AG04449 (cell line): ENCODE data around the gene ANKRD52.

Source experiments
- CTCF ChIA-PET: fragments of 350-600 bp; formaldehyde crosslinking; extraction: SDS; loops from one replicate; lab custom pipeline; 2021; ENCODE audit warnings: antibody characterized with exemption; lab: Yijun Ruan, JAX
- POLR2A ChIA-PET: fragments of 400-600, 350-600 bp; formaldehyde crosslinking; extraction: SDS; loops from one replicate; lab custom pipeline; 2020; ENCODE audit warnings: antibody characterized with exemption, inconsistent platforms; lab: Yijun Ruan, JAX
- DNase-seq: peaks from one replicate; pipeline ENCODE4 v3.0.0-alpha.2; 2010; ENCODE audit warnings: low read depth, low spot score
- H3K4me3 ChIP-seq: 2 replicates; pipeline ENCODE4 v1.5.1; 2011; ENCODE audit warnings: low read depth, mild to moderate bottlenecking, control low read depth, low read length
- TF ChIP-seq, protein P1 (sequence below): IDR thresholded peaks from one replicate; pipeline ENCODE4 v1.5.1; 2011; ENCODE audit warnings: mild to moderate bottlenecking, moderate library complexity, low read length, control low read depth, inconsistent platforms; ENCODE audit not compliant: insufficient read depth; ENCODE audit errors: missing control alignments

ANKRD52 gene

DNA sequence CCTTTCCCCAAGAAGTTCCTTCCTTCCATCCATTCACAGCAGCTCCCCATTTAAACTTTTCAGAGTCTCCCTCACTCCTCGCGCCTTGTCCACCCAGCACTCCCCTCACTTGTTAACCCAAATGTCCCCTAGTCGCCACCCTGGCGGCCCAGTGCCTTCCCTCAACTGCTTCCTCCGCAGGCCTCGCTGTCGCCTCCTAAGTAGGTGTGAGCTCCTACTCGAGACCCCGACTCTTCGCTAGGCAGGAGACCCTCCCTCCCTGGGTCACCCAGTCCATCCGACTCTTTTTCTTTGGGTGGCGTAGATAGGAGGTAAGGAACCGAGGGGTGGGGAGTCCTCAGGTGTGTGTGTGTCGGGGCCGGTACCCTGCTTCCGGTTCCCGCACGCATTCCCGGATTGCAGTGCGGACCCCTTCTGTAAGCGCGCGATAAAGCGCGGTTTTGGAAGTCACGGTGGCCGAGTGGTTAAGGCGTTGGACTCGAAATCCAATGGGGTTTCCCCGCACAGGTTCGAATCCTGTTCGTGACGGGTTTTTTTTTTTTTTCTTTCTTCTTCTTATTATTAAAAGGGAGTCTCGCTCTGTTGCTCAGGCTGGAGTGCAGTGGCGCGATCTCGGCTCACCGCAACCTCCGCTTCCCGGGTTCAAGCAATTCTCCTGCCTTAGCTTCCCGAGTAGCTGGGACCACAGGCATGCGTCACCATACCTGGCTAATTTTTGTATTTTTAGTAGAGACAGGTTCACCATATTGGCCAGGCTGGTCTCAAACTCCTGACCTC, 68.1 kb downstream of the ANKRD52 start:
- POLR2A ChIA-PET = interaction anchor here (0.8 to 3.2 kb wide), 10 partner anchors 9 to 159 kb away, joined by 3 to 32 read pairs (median 7); partner anchors contain the start of genes COQ10A, ESYT1, MYL6 and RNF41
- peak overlapping the region; percentile 82 for H3K4me3 ChIP-seq
- TF ChIP-seq, protein P1, sequence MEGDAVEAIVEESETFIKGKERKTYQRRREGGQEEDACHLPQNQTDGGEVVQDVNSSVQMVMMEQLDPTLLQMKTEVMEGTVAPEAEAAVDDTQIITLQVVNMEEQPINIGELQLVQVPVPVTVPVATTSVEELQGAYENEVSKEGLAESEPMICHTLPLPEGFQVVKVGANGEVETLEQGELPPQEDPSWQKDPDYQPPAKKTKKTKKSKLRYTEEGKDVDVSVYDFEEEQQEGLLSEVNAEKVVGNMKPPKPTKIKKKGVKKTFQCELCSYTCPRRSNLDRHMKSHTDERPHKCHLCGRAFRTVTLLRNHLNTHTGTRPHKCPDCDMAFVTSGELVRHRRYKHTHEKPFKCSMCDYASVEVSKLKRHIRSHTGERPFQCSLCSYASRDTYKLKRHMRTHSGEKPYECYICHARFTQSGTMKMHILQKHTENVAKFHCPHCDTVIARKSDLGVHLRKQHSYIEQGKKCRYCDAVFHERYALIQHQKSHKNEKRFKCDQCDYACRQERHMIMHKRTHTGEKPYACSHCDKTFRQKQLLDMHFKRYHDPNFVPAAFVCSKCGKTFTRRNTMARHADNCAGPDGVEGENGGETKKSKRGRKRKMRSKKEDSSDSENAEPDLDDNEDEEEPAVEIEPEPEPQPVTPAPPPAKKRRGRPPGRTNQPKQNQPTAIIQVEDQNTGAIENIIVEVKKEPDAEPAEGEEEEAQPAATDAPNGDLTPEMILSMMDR = no peak
- DNase-seq = no peak
- CTCF ChIA-PET = interaction anchor here (0.7 to 7.4 kb wide), 60 partner anchors 9 to 451 kb away, joined by 3 to 311 read pairs (median 6); partner anchors contain the start of genes ANKRD52, CNPY2, CS and ESYT1

DNA sequence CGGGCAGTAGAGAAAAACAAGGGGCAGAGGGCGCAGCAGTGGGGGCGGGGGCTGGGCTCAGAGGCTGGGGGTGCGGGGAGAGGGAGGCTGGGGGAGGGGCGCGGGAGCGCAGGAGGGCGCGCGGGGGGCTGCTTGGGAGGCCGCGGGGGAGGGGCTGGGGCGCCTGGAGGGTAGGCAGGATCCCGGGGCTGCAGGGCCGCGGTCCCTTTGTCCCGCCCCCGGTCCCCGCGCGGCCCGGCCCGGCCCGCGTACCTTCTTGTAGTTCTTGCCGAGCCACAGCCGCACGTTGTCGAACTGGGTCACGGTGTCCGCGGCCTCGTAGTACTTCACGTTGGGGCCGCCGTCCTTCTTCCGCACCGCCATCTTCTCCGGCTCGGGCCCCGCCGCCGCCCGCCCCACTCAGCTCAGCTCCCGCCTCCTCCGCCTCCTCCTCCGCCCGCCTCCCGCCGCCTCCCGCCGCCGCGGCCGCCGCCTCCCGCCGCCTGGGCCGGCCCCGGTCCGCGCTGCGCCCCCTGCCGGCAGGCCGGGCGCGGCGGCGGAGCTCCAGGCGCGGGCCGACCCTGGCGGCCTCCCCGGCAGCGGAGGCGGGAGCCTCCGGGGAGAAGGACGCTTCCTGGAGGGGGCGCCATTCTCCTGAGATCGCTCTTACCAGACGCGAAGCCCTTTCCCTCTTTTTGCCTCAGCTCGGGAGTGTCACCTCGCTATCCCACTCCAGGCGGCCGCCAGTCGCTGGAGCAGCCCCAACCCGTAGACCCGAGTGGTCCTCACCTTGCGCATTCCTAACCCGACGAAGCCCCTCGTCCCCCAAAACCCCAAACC, 68.9 kb downstream of the ANKRD52 start, which contains the start of gene SMARCC2:
SMARCC2 (minus strand) TSS at position 385 of the 819 bp plus-strand sequence; CDS start at position 363, 22 bp downstream.
- H3K4me3 ChIP-seq = peak within 1 kb of the TSS; percentile 82
- ChIA-PET POLR2A (interaction anchor here (0.8 to 3.2 kb wide), 14 partner anchors 8 to 159 kb away, joined by 3 to 32 read pairs (median 4); partner anchors contain the start of genes COQ10A, ESYT1, MYL6 and RNF41), CTCF (interaction anchor here (0.7 to 7.4 kb wide), 64 partner anchors 8 to 460 kb away, joined by 3 to 311 read pairs (median 6); partner anchors contain the start of genes ANKRD52, CNPY2, CS and ESYT1)
- TF ChIP-seq, protein P1 = peak; percentile 87
- no peak for DNase-seq

DNA sequence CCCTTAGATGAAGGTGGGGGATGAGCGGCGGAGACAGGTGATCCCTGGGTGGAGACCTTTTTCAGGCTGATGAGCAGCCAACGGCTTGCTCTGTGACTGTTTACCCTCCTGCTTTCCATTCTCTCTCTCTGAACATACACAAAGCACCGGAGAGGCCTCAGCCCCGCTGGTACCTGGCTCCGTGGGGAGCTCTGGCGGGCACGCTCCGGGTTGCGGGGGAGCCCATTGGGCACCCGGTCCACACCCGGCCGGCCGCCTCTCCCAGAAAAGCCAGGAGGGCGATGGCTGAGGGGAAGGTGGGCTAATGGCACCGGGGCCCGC, 69.4 kb downstream of the ANKRD52 start:
- ChIA-PET CTCF (interaction anchor here (0.9 to 7.4 kb wide), 38 partner anchors 8 to 459 kb away, joined by 3 to 311 read pairs (median 12); partner anchors contain the start of genes ANKRD52, CNPY2, ESYT1 and MYL6), POLR2A (interaction anchor here (0.9 to 3.2 kb wide), 8 partner anchors 8 to 71 kb away, joined by 3 to 27 read pairs (median 8); partner anchors contain the start of genes ESYT1, MYL6, RPL41 and ZC3H10)
- no peak for DNase-seq
- H3K4me3 ChIP-seq = peak overlapping the region; percentile 76
- TF ChIP-seq, protein P1 = no peak

DNA sequence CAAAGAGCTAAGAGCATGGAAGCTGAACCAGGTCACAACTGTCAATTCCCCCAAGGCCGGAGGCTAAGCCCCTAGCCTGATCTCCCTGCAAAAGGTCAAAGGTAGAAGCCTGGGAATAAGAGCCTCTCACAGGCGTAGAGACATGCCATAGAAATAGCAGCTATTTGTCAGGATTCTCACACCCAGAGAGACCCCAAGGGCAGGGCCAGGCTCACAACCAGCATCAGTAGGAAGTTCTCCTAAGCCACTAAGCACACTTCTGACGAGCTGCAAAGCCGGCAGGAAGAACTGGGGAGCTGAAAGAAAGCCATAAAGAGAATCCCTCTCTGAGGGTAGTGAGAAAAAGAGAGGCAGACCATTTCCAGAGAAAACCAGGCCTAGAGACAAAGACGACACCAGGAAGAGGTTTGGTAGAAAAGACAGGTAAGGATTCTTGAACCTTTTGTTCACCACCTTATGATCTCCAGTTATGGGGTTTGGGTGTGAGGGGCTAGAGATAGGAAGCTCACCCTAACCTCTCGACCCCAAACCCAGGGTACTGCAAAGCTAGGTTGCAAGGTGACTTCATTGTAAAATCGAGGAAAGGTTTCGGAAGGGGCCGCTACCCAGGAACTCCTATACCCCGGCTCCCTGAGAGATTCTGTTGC, 69.9 kb downstream of the ANKRD52 start:
- POLR2A ChIA-PET = interaction anchor here (0.8 to 3.2 kb wide), 6 partner anchors 9 to 70 kb away, joined by 3 to 27 read pairs (median 7); partner anchors contain the start of genes ESYT1, RPL41 and ZC3H10
- no peak for DNase-seq
- CTCF ChIA-PET = interaction anchor here (0.9 to 7.4 kb wide), 21 partner anchors 7 to 459 kb away, joined by 3 to 311 read pairs (median 12); partner anchors contain the start of genes ANKRD52, ESYT1, MYL6 and RNF41
- TF ChIP-seq, protein P1 = no peak
- H3K4me3 ChIP-seq = peak overlapping the region; percentile 76
